ENCODE data around the gene ZFP36L1.
A peak's percentile ranks its signal among the peaks of the same experiment; 100 is the strongest.
"Not testable (repeated sequence)": the region's sequence is repeated elsewhere in the genome, so short reads cannot be mapped to it uniquely, and the experiment has no call there.

ZFP36L1 gene

GRCh38 chr14:68770553-68771286 is 22.1 kb downstream of the ZFP36L1 start:
- TF ChIP-seq CTCF (conservative IDR thresholded peaks at IDR 0.05): no peak
- H3K27ac ChIP-seq: no peak overlapping the region

- no peak for TF ChIP-seq CTCF (conservative IDR thresholded peaks at IDR 0.05)
These were observed 22.8 kb downstream of the ZFP36L1 start for GRCh38 chr14:68770051-68770450.

GRCh38 chr14:68768316-68768715 is 24.6 kb downstream of the ZFP36L1 start:
- no peak for TF ChIP-seq CTCF (conservative IDR thresholded peaks at IDR 0.05)
- no peak overlapping the region for H3K27ac ChIP-seq

More at GRCh38 chr14:68770051-68770450, 22.8 kb downstream of the ZFP36L1 start:
- no peak overlapping the region for H3K27ac ChIP-seq

- no peak overlapping the region for H3K27ac ChIP-seq
- TF ChIP-seq CTCF (conservative IDR thresholded peaks at IDR 0.05): no peak
These were observed 25.6 kb downstream of the ZFP36L1 start for GRCh38 chr14:68767248-68767645.

GRCh38 chr14:68766299-68767247 is 26.3 kb downstream of the ZFP36L1 start:
- TF ChIP-seq CTCF (conservative IDR thresholded peaks at IDR 0.05): no peak
- H3K27ac ChIP-seq: no peak overlapping the region

GRCh38 chr14:68763843-68764242 is 29.0 kb downstream of the ZFP36L1 start:
- H3K27ac ChIP-seq: not testable (repeated sequence)

- TF ChIP-seq CTCF (conservative IDR thresholded peaks at IDR 0.05): no peak
- H3K27ac ChIP-seq: peak overlapping the region; percentile 7; the same call in 1 of the 2 replicates
These were observed 29.7 kb downstream of the ZFP36L1 start for GRCh38 chr14:68762953-68763764.
